PC-3 (cell line): ENCODE data around the gene PTPRR. TPM values are rescaled to one million over a fixed set of nuclear protein-coding genes. Genes with fewer than 3 reads are reported as not detected.

Experiments
- ATAC-seq: fragments of 200-7000 bp; cut with Tn5 transposase; 2 replicates; pipeline ENCODE4 v1.9.1; 2020; ENCODE audit warnings: mild to moderate bottlenecking, moderate library complexity
- BruUV-seq: library from RNA; stranded (reverse); fragments of 400-500 nt; replicated peaks from 2 replicates; lab custom pipeline; 2021; lab: Mats Ljungman, UMichigan
- CTCF ChIA-PET: fragments of 300-600 bp; sonication (Branson Sonifier 250); formaldehyde crosslinking; loops from one replicate; lab custom pipeline; 2022; ENCODE audit warnings: antibody characterized with exemption; lab: Charles Lee
- POLR2A ChIA-PET: fragments of 300-600 bp; sonication (Branson Sonifier 250); formaldehyde crosslinking; loops from one replicate; lab custom pipeline; 2022; ENCODE audit warnings: antibody characterized with exemption; ENCODE audit not compliant: unreplicated experiment; lab: Charles Lee
- DNase-seq: peaks from one replicate; pipeline ENCODE4 v3.0.0-alpha.2; 2015
- H2AFZ ChIP-seq: fragments of 300-600 bp; sonication (generic); 2 replicates; pipeline ENCODE4 v1.6.0; 2016; ENCODE audit warnings: antibody characterized with exemption, low read length
- H3F3A ChIP-seq: fragments of 300-600 bp; sonication (generic); one replicate; pipeline ENCODE4 v1.6.0; 2017; ENCODE audit warnings: antibody characterized with exemption, low read length, control low read depth, mild to moderate bottlenecking; ENCODE audit not compliant: unreplicated experiment
- H3K27ac ChIP-seq: fragments of 300-600 bp; sonication (generic); 2 replicates; pipeline ENCODE4 v1.5.1; 2016; ENCODE audit warnings: mild to moderate bottlenecking, low read length
- H3K27me3 ChIP-seq: fragments of 300-600 bp; sonication (generic); 2 replicates; pipeline ENCODE4 v1.6.1; 2016; ENCODE audit warnings: low read length, mixed read lengths
- H3K36me3 ChIP-seq: fragments of 300-600 bp; sonication (generic); 2 replicates; pipeline ENCODE4 v1.6.1; 2016; ENCODE audit warnings: low read depth, mixed run types, low read length, mixed read lengths
- H3K4me1 ChIP-seq: fragments of 300-600 bp; sonication (generic); 2 replicates; pipeline ENCODE4 v1.5.1; 2016; ENCODE audit warnings: low read length; ENCODE audit not compliant: insufficient read depth
- H3K4me2 ChIP-seq: fragments of 300-600 bp; sonication (generic); 2 replicates; pipeline ENCODE4 v1.6.0; 2016; ENCODE audit warnings: low read length
- H3K4me3 ChIP-seq: fragments of 300-600 bp; sonication (generic); 2 replicates; pipeline ENCODE4 v1.5.1; 2016; ENCODE audit warnings: mild to moderate bottlenecking, low read length, mixed read lengths
- H3K79me2 ChIP-seq: fragments of 300-600 bp; sonication (generic); 2 replicates; pipeline ENCODE4 v1.6.1; 2017; ENCODE audit warnings: low read length, mixed read lengths
- H3K9ac ChIP-seq: fragments of 300-600 bp; sonication (generic); 2 replicates; pipeline ENCODE4 v1.6.0; 2016; ENCODE audit warnings: mild to moderate bottlenecking, low read length
- H3K9me2 ChIP-seq: fragments of 300-600 bp; sonication (generic); replicated peaks from 2 replicates; pipeline ENCODE4 v1.6.1; 2016; ENCODE audit warnings: mixed run types, low read length, mixed read lengths
- H3K9me3 ChIP-seq: fragments of 300-600 bp; sonication (generic); 2 replicates; pipeline ENCODE4 v1.6.1; 2016; ENCODE audit warnings: low read length, mixed read lengths
- H4K20me1 ChIP-seq: fragments of 300-600 bp; sonication (generic); 2 replicates; pipeline ENCODE4 v1.6.1; 2016; ENCODE audit warnings: low read length, mixed read lengths
- CTCF ChIP-seq: fragments of 300-600 bp; sonication (generic); conservative IDR thresholded peaks from 2 replicates; pipeline ENCODE4 v1.5.1; 2017; ENCODE audit warnings: antibody characterized with exemption, low read depth, mild to moderate bottlenecking, low read length
- EZH2 ChIP-seq: fragments of 300-600 bp; sonication (generic); IDR thresholded peaks from one replicate; pipeline ENCODE4 v1.6.1; 2017; ENCODE audit warnings: antibody characterized with exemption, mild to moderate bottlenecking, low read length; ENCODE audit not compliant: unreplicated experiment
- EZH2phosphoT487 ChIP-seq: fragments of 300-600 bp; sonication (generic); IDR thresholded peaks from 2 replicates; pipeline ENCODE4 v1.6.1; 2018; ENCODE audit warnings: mild to moderate bottlenecking, antibody characterized with exemption, low read length, borderline replicate concordance
- intact Hi-C: fragments of 100-400 bp; cut with micrococcal nuclease; formaldehyde crosslinking; loops from 2 replicates; pipeline ENCODE4 v1.9.0; 2023
- total RNA-seq: library from RNA; depleted of rRNA; stranded (reverse); fragments of >200 nt; gene quantifications from 2 replicates; pipeline ENCODE4 v1.2.3, GENCODE V29; 2014

Gene PTPRR
- total RNA-seq, 1 experiment from 2014 or later = 3.1 TPM

- intact Hi-C loops = no loop called here
- Histone ChIP-seq H3K4me3 (no peak overlapping the region), H3K9me2 (no peaks in the 10 kb centered on the region), H3K4me2 (no peak overlapping the region), H3K27me3 (no peaks in the 10 kb centered on the region), H3K79me2 (no peaks in the 10 kb centered on the region), H3K27ac (no peak overlapping the region), H3K4me1 (peaks cover 26% of the 10 kb centered on the region; the same call in 1 of the 2 replicates), H3F3A (no peaks in the 10 kb centered on the region), H3K9ac (no peak overlapping the region), H4K20me1 (no peaks in the 10 kb centered on the region), H2AFZ (no peak overlapping the region), H3K36me3 (no peaks in the 10 kb centered on the region), H3K9me3 (no peaks in the 10 kb centered on the region)
- TF ChIP-seq EZH2phosphoT487 (no peak), CTCF (no peak), EZH2 (no peak)
- ChIA-PET CTCF (no interaction called here), POLR2A (no interaction called here)
- peak; percentile 79 for DNase-seq
- BruUV-seq = no TSS peak
- ATAC-seq = no peak
These were observed 314.6 kb downstream of the PTPRR start for GRCh38 chr12:70605976-70606375.

- H3K27ac ChIP-seq = no peak overlapping the region
- ChIA-PET POLR2A (no interaction called here), CTCF (no interaction called here)
- no peaks in the 10 kb centered on the region for H3F3A ChIP-seq
- H4K20me1 ChIP-seq = no peaks in the 10 kb centered on the region
- ATAC-seq (no peak), DNase-seq (no peak)
- intact Hi-C loops = no loop called here
- H3K4me2 ChIP-seq = no peak overlapping the region
- no peaks in the 10 kb centered on the region for H3K9me3 ChIP-seq
- no peaks in the 10 kb centered on the region for H3K79me2 ChIP-seq
- TF ChIP-seq CTCF = no peak
- TF ChIP-seq EZH2phosphoT487 = no peak
- TF ChIP-seq EZH2 = no peak
- no peak overlapping the region for H3K9ac ChIP-seq
- H3K4me3 ChIP-seq = no peak overlapping the region
- H2AFZ ChIP-seq = no peak overlapping the region
- H3K36me3 ChIP-seq = no peaks in the 10 kb centered on the region
- peaks cover 26% of the 10 kb centered on the region; the same call in 1 of the 2 replicates for H3K4me1 ChIP-seq
- no peaks in the 10 kb centered on the region for H3K27me3 ChIP-seq
- BruUV-seq = no TSS peak
- no peaks in the 10 kb centered on the region for H3K9me2 ChIP-seq
These were observed 315.9 kb downstream of the PTPRR start for GRCh38 chr12:70604662-70605061.

- no peak for TF ChIP-seq CTCF
- TF ChIP-seq EZH2 = no peak
- TF ChIP-seq EZH2phosphoT487 = no peak
- H4K20me1 ChIP-seq = no peaks in the 10 kb centered on the region
- no TSS peak for BruUV-seq
- peaks cover 22% of the 10 kb centered on the region; the same call in 1 of the 2 replicates for H3K4me1 ChIP-seq
- H3K27ac ChIP-seq = no peak overlapping the region
- H2AFZ ChIP-seq = no peak overlapping the region
- ATAC-seq = 0 out of 2 replicates have a peak, but pooled peaks have one; percentile 18
- H3K4me3 ChIP-seq = no peak overlapping the region
- no peaks in the 10 kb centered on the region for H3K79me2 ChIP-seq
- H3K9ac ChIP-seq = no peak overlapping the region
- H3K9me3 ChIP-seq = no peaks in the 10 kb centered on the region
- DNase-seq = peak; percentile 60
- POLR2A ChIA-PET = interaction anchor here (0.7 kb wide), 1 partner anchor 37 kb away, joined by 7 read pairs; no protein-coding TSS in a partner anchor
- H3F3A ChIP-seq = no peaks in the 10 kb centered on the region
- no peaks in the 10 kb centered on the region for H3K9me2 ChIP-seq
- CTCF ChIA-PET = interaction anchor here (1.0 kb wide), 1 partner anchor 35 kb away, joined by 3 read pairs; no protein-coding TSS in a partner anchor
- H3K27me3 ChIP-seq = no peaks in the 10 kb centered on the region
- intact Hi-C loops = no loop called here
- H3K4me2 ChIP-seq = peak overlapping the region; percentile 23; the same call in 1 of the 2 replicates
- H3K36me3 ChIP-seq = no peaks in the 10 kb centered on the region
These were observed 317.5 kb downstream of the PTPRR start for GRCh38 chr12:70603044-70603443.
